Smooth muscle cell of the brain vasculature (primary cell): ENCODE data around the gene AK1.
A peak's percentile ranks its signal among the peaks of the same experiment; 100 is the strongest.
"Not testable (repeated sequence)": the region's sequence is repeated elsewhere in the genome, so short reads cannot be mapped to it uniquely, and the experiment has no call there.

Experiments used
- DNase-seq: peaks from one replicate; pipeline ENCODE4 v3.0.0-alpha.2; 2012; ENCODE audit warnings: low read depth, low spot score

The AK1 gene

GRCh38 chr9:127848756-127849504 lies 28.5 kb downstream of the AK1 start:
- no peak for DNase-seq

DNA sequence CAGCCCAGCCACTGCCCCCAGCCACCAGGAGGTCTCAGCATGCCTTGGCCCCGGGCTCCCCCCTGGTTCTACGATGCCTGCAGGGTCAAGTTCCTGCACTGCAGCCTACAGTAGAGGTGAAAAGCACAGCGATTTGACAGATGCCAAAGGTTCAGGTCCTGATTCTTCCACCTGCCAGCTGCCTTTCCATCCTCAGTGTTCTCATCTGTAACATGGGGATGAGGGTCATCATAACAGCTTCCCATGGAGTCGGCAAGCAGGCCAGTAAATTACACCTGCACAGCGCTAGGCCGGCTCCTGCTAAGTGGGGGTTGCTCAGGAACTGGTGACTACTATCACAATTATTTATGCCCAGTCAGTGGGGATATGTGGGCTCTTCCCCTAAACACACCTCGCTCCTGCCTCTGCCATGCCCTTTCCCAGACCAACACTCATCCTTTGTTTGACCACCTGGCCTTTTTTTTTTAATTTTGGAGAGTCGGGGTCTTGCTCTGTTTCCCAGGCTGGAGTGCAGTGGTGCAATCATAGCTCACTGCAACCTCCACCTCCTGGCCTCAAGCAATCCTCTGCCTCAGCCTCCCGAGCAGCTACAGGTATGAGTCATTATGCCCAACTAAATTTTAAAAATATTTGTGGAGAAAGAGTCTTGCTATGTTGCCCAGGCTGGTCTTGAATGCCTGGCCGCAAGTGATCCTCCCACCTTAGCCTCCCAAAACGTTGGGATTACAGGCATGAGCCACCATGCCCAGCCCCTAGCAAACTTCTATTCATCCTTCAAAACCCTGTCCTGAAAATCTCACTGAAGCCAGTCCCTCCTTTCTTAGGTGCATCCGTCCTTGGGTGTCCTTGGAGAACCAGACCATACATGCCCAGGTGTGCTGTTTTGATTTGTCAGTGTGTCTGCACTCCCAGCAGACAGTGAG lies 29.4 kb downstream of the AK1 start:
- DNase-seq: no peak

- DNase-seq: no peak
These were observed 30.3 kb downstream of the AK1 start for GRCh38 chr9:127847178-127847510.

- no peak for DNase-seq
These were observed 30.9 kb downstream of the AK1 start for GRCh38 chr9:127846443-127847177.

DNA sequence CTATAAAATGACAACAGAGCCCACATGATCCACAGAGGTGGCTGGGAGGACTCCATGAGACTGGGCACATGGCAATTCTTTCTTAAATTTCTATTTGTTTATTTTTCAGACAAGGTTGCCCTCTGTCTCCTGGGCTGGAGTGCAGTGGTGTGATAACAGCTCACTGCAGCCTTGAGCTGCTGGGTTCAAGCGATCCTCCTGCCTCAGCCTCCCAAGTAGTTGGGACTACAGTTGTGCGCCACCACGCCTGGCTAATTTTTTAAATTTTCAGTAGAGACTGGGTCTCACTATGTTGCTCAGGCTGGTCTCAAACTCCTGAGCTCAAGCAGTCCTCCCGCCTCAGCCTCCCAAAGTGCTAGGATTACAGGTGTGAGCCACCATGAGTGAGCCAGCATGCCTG lies 31.9 kb downstream of the AK1 start:
- DNase-seq: not testable (repeated sequence)

GRCh38 chr9:127844821-127845359 lies 32.6 kb downstream of the AK1 start:
- no peak for DNase-seq

- DNase-seq: no peak
These were observed 36.2 kb downstream of the AK1 start for GRCh38 chr9:127841087-127841835.

- DNase-seq: peak; percentile 74
These were observed 38.9 kb downstream of the AK1 start for GRCh38 chr9:127838375-127839078.

- DNase-seq: no peak
These were observed 40.1 kb downstream of the AK1 start for GRCh38 chr9:127837346-127837745.

DNA sequence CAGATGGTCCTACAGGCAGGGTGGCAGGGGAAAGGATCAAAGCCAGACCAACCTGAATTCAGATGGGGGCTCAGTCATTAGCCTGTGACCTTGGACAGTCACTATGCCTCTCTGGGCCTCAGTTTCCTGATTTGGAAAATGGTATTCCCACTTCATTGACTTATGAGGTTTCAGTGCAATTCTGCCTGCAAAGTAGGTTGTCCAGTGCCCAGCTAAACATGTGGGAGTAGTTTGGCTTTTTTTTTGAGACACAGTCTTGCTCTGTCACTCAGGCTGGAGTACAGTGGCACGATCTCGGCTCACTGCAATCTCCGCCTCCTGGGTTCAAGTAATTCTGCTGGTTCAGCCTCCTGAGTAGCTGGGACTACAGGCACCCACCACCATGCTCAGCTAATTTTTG lies 40.9 kb downstream of the AK1 start:
- DNase-seq: not testable (repeated sequence)

DNA sequence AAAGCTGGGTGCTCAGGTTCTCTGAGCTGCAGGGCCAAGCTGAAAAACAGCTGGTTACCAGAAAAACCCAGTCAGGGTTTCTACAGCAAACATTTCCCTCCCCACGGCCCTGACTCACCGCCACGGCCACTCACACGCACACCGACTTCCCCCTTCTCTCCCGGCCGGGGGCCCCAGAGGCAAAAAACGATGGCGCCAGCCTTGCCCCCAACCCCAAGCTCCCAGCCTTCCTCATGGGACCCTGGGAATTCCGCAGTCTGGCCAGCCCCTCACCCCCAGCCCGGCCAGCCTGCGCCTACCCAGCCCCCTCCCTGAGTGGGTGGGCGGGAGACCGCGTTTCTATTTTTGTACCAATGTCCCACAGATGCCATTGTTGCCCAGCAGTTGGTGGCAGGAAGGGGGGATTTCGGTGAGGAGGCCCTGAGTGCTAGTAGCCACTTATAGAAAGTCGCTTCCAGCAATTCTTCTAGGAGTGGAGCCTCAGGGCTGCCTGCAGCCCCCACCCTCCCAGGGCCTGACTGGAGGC lies 41.4 kb downstream of the AK1 start:
- DNase-seq: no peak

DNA sequence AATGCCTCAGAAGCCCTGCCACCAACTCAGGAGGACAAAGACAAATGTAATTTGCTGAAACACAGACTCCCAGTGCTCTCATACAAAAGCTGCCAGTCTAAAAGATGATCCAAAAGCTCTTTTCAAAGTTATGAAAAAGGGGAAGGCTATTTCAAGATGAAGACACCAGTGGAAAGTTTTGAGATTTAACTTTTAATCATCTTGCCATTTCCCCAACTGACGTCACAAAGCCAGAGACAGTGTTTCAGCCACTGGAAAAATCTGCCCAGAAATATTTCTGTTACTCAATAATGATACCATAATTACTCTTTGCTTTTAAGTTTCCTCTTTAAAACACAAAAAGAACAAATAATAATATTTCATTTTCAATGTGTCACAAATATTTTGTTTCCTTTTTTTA lies 43.9 kb downstream of the AK1 start:
- no peak for DNase-seq

GRCh38 chr9:127832248-127832647 lies 45.2 kb downstream of the AK1 start:
- DNase-seq: no peak

GRCh38 chr9:127829205-127829906 lies 48.1 kb downstream of the AK1 start:
- DNase-seq: no peak

DNA sequence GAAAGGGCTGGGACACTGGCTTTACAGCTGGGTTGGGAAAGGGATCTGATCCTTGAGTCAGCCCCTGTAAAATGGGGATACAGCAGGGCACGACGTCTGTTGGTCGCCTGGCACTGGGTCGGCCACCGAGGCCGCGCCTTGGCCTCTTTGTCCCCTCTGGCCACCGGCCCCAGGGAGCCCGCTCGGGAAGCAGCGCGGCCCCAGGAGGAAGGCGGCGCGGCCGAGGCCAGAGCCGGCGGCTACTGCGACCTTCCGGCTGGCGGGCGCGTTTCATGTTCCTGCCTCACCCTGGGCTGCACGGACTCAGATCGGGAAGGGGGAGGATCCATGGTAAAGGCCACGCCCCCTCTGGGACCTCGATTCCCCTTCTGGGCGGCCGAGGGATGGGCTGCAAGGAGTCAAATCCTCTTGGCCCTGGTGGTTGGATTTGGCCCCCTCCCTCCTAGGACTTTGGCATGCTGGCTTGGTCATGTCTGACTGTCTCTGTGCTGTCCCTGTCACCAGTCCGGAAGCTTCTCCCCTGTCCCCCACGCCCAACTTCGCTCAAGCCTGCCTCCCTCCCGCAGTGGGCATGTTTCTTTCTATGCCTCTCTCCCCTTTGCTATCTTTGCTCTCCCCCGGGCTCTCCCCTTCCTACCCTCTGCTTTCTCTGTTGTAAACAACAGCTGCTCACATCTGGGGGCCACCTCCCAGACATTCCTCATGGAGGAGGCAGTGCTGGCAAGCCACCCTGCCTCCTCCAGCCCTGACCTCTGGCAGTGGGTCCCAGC lies 49.0 kb downstream of the AK1 start:
- DNase-seq: peak; percentile 52

GRCh38 chr9:127826253-127826913 lies 51.1 kb downstream of the AK1 start:
- no peak for DNase-seq

GRCh38 chr9:127825319-127826051 lies 52.0 kb downstream of the AK1 start:
- DNase-seq: no peak

DNA sequence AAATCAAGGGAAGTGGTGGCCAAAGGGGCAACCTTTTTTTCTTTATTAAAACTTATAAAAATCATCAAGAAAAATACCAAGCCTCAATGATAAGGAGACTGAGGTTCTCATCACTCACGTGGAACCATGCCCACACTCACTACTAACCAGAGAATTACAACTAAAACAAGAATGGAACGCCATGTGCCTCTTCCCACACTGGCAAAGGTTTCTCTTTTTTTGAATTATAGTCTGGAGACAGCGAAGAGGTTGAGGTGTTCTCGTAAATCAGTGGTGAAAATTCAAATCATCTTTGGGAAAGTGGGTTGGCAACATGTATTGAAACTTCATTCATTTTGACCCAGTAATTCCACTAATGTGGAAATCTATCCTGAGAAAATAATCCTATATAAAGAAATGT lies 55.4 kb downstream of the AK1 start:
- no peak for DNase-seq
